HG03520 (cell line): ENCODE measurements around the gene NCKAP5.
"Not testable (repeated sequence)": the region's sequence is repeated elsewhere in the genome, so short reads cannot be mapped to it uniquely, and the experiment has no call there.

Experiments used
- ATAC-seq: cut with Tn5 transposase; IDR thresholded peaks from one replicate; pipeline ENCODE4 v1.9.1; 2021; ENCODE audit warnings: mild to moderate bottlenecking, moderate library complexity; ENCODE audit not compliant: unreplicated experiment

NCKAP5 gene

DNA sequence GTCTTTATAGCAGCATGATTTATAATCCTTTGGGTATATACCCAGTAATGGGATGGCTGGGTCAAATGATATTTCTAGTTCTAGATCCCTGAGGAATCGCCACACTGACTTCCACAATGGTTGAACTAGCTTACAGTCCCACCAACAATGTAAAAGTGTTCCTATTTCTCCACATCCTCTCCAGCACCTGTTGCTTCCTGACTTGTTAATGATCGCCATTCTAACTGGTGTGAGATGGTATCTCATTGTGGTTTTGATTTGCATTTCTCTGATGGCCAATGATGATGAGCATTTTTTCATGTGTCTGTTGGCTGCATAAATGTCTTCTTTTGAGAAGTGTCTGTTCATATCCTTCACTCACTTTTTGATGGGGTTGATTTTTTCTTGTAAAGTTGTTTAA is 868.5 kb downstream of the NCKAP5 start:
- not testable (repeated sequence) for ATAC-seq

DNA sequence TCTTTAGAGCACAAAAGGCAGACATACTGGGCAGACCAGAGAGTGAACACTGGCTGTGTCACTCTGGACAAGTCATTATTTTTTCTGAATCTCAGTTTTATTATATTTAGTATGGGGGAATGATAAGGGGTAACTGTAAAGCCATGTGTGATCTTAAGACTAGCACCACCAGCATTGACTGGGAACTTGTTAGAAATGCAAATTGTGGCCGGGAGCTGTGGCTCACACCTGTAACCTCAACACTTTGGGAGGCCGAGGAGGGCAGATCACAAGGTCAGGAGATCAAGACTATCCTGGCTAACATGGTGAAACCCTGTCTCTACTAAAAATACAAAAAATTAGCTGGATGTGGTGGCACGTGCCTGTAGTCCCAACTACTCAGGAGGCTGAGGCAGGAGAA is 869.9 kb downstream of the NCKAP5 start:
- ATAC-seq, result not testable (repeated sequence)

DNA sequence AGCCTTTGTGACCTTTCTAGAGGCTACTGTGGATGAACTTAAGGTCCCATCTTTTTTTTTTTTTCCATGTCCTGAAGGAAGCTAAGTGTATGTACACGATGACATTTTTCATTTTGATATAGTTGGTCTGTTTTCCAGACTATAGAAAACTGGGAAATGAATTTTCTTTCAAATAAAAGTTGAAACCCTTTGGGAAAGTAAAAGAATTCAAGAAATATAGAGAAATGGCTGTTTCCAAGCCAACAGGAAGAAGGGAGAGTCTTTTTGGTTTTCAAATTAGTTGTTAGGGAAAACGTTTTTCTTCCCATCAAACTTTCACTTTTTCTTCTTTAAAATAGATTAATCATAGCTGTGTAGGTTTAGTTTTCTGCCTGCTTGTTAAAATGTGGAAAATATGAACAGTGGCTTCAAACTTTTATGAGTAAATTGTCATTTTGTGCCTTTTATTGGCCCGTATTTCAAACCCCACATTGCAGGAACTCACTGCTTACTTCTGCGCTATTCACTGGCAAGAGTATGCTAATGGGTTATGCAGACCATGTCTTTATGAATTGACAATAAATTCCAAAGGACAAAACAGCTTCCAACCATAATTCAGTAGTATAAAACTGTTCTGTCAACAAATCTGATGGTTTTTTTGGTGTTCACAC is 870.6 kb downstream of the NCKAP5 start:
- ATAC-seq, result no peak

DNA sequence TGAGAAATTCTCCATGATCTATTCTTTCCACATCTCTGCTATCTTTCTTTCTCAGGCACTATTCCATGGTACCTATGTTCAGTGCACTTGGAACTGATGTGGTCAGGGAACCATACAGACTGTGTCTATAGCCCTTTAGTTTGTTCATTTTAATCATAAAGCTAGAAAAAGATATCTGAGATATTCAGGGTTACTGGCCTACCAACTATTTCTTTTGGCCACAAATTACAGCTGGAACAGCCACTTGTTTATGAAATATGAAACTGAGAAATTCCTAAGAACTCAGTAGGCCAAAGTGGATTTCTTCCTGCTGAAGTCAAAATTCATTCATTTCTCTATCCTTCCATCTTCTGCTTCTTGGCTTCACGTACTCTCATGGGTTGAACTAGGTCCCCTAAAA is 875.4 kb downstream of the NCKAP5 start:
- no peak for ATAC-seq

DNA sequence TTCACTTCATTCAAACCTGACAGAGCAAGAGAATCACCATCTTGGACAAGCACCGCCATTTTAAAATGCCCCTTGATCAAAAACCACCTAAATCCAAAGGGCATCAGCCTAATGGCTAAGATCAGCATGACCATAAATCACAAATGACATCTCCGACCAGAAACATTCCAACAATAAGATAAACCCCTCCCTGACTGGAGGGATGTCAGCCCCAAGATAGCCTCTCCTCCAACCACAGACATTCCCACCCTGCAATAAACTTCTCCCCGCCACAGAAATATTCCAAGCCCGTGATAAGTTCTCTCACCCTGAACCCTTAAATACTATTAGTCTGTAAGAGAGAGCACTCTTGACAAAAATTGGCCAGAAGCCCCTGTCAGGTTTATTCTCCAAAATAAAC is 876.7 kb downstream of the NCKAP5 start:
- ATAC-seq, result no peak

DNA sequence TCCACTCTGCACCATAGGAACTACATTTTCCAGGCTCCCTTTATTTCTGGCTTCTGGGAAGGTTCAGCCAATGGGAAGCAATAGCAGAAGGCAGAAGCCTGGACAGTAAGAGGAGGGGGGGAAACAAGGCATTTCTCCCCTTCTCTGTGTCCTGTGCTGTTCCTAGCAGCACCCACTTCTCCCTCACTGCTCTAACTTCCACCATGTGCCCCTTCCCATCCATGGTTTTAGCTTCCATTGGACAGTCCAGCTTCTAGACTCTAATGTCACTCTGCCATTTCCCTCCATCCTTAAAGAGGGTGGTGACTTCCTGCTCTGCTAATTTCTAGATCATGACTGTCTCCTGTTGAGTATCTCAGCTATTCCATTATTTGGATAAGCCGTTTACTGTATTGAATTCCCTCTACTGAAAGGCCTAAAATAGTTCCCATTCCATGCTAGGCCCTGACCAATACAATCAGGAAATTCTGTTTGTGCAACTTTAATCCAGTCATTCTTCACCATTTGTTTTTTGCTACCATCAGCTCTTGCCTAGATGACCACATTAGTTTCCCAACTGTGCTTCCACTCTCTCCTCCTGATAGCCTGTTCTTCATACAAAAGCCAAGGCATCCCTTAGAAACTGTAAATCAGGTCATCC is 877.5 kb downstream of the NCKAP5 start:
- ATAC-seq, result no peak

DNA sequence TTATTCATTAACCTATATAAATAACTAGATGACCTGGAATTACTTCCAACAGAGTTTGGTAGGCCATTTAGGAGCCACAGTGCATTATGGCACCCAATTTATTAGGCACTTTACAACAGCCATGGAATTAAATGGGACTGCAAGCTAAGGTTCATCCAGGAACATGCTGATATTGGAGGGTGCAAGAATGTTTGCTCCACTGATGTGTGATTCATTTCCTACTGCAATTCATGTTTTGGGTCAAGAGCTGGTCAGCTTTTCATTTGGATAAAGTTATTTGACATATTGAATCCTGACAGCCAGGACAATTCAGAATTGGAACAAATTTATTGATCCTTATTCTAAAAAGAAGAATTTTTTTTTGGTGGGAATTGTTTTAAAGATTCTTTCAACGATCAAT is 886.5 kb downstream of the NCKAP5 start:
- ATAC-seq, result no peak

DNA sequence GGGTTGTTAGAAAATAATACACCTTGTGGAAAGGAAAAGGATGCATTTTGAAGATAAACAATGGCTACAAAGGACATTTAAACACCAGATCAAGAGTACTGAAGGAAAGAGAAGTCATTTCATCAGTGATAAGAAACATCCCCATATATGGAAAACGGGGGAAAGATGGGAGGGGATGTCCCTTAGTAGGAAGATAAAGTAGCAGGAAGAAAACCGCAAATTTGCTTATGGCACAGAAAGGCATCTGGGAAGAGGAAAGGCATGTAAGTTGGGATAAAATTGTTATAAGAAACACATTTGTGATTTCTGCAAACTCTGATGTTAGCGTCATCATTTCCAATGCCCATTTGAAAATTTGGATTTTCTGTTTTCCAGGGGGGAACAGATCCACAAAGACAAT is 887.7 kb downstream of the NCKAP5 start:
- ATAC-seq, result no peak

DNA sequence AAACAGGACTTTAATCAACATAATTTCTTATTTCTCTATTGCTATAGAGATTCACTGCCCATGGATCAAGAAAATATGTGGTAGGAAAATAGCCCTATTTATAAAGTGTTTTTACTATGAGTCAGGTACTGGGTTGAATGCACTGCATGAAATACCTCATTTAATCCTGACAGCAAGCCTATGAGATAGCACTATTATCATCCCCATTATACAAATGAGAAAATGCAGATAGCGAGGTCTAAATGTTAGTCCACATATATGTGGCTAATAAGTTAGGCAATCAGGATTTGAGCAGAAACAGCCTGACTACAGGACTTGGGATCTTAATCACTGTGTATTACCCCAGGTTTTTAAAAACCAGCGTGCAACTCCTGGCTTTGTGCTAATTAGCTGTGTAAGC is 889.8 kb downstream of the NCKAP5 start:
- no peak for ATAC-seq

DNA sequence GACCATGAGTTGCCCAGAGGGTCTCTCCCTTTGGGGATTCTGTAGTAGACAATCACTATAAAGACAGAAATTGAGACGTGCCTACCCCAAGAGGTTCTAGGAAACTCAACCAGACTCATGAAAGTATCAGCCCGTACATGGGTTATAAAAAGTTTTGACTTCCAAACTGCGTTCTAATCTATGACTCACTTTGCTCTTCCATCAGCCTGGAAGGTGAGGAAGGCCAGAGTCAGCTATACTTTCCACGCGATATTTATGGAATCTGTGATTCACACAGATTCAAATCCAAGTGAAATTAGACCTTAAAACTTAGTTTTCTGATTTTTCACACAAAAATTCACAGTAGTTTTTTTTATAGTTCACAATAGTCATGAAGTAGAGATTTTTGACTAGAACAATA is 890.6 kb downstream of the NCKAP5 start:
- no peak for ATAC-seq

DNA sequence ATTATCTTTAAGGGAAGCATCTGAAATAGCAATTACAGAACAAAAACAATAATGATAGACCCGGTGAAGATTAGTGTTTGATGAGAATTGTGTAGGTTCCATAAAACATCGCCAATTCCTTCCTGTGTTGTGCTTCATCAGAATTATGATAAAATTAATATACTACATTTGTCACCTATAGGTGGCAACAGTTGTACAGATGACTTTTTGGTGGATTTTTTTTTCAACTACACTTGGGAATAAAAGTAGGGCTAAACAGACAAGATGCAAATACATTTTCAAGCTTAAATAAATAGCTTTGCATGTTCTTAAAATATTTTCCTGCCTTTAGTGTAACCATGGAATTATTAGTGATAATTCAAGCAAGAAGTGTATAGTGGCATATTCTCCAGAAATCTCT is 891.3 kb downstream of the NCKAP5 start:
- ATAC-seq, result no peak

DNA sequence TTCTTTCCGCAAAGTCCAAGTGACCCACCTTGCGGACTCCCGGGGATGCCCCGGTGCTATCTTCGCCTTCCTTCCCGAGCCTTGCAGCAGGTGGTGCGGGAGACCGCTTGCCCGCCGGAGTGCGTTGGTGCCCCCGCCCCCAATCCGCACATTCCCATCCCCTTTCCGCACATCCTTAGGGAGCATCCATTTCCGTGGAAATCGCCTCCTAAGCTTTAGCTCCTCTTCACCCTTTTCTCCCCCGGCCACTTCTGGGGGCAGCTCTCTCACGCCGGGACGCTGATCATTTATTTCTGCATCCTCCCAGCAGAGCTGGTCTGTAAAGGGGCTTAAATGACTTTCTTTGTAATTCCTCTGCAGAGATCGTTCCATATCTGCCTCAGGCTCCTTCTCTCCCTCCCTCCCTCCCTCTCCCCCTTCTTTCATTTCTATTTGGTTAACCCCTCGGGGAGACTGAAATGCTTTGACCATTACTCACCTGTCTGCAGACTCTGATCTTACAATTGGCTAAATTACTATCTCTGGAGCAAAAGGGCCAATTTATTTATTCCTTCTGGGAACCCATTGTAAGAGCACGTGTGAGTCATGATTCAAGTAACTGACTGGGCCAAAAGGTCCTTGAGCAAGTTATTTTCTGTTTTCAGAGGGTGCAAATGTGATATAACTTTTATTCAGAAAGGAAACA is 897.0 kb downstream of the NCKAP5 start:
- no peak for ATAC-seq

DNA sequence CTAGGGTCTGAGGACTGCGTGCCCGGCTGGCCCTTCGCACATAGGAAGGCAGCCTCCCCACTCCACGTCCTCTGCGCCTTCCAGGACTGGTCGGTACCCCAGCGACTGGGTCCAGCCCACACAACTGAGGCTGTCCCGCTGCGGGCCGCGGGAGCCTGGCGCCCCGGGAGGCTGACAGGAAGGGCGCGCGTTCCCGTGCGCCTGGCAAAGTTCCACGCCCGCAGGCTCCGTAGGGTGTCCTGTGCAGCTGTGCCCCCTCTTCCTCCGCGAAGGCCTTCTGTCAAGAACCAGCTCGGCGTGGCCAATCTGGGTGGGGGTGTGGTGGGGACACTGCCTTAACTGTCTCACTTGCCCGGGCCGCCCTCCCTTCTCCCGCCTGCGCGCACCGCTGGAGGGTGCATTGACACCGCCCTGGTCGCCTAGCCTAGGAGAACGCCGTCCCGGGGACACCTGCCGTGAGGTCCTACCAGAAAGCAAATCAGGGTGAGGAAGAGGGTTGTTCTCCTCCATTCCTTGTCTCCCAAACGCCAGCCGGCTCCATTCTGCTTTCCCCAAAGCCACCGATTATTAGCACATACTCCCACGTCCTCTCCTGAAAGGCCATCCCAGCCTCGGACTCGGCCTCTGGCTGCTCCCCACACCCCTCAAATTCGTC is 897.6 kb downstream of the NCKAP5 start:
- ATAC-seq, result no peak

DNA sequence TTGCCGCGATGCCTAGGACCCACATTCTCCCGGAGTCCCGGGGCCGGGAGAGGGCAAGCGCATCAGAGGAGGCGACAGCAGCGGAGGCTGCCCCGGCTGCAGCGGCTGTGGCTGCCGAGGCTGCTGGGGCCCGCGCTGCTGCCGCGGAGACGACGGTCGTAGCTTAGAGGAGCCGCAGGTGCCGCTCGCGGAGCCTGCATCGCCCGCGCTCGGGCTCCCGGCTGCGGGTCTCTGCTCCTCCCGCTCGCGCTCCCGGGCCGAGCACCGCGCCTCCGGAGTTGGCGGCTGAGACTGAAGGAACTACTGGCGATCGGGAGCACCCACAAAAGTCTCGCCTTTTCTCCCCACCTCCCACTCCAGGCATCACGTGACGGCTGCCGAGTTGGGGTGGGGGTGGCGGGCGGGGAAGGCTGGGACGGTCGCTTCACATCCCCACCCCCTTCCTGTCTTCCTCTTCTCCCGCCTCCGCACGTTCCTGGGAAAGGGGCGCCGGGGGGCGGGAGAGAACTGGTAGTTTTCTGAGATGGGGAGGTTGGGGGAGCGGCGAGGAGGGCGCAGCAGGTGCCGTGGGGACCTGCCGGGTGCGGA is 898.3 kb downstream of the NCKAP5 start, which contains the start of gene LYPD1:
Gene LYPD1, minus strand, starts transcription at position 298 of the 588 bp plus-strand sequence. Its CDS starts 273 bp downstream, at position 25.
- ATAC-seq, result no peak

DNA sequence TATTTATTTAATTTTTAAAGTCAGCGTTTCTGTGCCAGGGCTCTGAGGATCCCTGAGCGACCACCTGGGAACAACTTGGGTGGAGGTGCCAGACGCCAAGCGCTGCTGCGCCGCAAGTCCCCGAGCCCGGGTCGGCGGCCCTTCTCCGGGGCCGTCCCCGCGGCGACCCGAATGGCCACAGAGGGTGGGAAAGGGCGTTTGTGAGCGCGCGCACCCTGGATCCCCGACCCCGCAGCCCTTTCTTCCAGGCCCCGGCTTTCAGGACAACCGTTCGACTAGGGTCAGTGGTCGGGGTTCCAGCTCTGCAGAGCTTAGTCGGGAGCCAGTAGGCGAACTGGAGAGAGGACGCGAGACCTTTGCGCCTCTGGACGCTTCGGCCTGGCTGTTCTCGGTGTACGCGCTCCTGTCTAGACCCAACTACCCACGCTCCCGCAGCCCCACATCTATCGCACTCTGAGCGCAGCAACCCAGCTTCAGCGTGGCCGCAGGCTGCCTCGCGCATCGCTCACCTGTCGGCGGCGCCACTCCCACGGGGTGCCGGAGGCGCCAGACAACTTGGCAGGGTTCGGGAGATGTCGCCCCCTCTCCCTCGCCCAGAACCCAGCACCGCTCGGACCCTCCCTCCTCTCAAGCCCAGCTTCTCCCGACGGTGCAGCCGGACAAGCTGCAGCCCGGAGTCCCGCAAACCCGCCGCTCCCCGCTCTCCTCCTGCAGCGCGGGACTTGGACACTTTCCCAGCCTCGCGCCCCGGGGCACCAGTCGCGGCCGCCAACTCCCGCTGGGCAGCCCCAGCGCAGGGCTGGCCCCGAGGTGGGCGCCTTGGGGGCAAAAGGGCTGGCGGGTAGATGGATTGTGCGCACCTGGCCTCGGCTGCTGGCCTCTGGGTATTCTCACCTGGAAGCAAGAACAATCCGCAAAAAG is 899.0 kb downstream of the NCKAP5 start:
- ATAC-seq, result no peak

DNA sequence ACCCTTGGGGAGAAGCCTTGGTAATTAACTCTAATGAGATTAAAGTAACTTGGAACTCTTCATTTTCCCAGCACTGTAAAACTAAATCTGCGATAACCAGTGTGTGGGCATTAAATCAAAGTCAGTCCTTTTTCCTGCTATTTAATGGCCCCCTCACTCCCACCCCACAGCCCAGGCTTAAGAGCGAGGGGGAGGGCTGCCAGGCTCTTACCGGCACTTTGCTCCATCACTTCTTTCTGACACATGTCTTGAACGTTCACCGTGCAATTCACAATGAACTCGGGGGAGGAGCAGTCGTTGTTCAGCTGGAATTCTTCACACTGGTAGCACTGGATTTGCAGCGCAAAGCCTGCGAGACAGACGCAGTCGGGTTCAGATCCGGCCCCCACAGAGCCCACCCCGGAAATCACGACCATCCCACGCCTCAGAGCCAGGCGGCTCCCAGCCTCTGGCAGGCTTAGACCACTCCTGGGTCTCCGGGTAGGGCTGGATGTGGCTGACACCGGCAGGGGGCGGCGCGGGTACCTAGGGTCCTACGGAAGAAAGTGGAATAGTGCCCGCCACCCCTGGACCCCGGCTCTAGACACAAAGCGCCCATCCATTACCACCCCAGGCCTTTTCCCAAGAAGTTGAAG is 900.0 kb downstream of the NCKAP5 start:
- ATAC-seq, result no peak

DNA sequence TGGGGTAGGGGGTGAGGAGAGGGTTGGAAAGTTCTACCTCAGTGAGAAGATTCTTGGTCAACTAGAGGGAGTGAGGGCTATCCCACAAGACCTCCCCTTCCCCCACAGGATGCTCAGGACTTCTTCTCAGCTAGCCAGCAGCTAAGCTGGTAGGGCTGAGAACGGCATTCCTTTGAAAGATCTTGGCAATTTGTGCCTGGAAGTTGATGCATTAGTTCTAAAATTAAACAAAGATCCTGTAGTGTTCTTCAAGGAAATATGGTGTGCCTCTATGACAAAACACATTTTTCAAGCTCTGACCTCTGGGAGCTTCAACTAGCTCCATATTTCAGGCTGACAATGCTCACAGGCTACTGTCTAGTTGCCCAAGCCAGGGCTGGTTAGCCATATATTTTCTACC is 900.6 kb downstream of the NCKAP5 start:
- ATAC-seq, result no peak

DNA sequence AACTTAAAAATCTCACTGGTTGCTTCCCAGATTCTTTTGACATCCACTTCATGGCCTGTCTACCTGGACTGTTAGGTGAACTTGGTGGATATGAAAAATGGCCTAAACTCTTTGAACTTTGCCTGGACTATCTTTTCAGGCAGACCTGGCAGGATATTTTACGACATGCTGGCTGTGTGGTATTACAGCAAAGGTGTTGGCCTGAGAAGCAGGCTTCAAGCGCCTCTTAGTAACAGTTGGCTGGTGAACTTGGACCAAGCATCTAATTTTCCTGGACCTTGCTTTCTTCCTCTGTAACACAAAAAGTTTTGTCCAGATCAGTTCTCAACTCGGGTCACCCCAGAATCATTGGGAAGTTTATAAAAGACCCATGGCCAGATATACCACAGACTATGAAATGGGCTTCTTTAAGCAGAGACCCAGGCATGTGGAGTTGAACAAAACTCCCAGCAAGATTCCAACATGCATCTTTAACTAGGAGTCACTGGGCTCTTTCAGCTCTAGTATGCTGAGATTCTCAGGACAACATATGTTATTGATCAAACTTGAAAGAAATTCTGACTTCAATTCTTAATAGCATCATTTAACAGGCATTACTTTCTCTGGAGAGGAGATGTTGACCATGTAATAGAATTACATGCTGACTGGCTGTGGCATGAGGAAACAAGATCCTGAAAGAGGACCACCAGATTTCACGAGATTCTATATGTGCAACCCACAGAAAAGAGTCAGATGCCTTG is 902.7 kb downstream of the NCKAP5 start:
- ATAC-seq, result no peak

DNA sequence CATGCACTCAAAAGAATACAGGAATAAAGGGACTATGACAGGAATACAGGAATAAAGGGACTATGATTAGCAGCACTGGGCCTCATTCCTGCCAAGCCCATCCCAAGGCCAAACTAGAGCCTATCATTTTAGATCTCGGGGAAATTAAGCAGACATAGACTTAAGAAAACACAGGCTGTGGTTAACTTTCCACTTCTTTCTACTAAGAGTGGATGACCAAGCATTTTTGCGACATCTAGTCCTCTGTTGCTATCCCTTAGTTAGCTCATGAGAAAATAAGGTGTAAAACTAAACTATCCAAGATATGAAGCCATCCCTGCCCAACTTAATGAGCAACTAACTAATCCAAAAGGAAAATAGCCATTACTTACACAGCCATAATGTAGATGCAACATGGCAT is 904.2 kb downstream of the NCKAP5 start:
- ATAC-seq, result no peak
